Measurements from ENCODE around the gene EMD. TPM values are rescaled to one million over a fixed set of nuclear protein-coding genes. Genes with fewer than 3 reads are reported as not detected.

Gene EMD
- polyA plus RNA-seq, 1 of the 3 experiments (the other 2 are of a cell fraction): 68.0 TPM

DNA sequence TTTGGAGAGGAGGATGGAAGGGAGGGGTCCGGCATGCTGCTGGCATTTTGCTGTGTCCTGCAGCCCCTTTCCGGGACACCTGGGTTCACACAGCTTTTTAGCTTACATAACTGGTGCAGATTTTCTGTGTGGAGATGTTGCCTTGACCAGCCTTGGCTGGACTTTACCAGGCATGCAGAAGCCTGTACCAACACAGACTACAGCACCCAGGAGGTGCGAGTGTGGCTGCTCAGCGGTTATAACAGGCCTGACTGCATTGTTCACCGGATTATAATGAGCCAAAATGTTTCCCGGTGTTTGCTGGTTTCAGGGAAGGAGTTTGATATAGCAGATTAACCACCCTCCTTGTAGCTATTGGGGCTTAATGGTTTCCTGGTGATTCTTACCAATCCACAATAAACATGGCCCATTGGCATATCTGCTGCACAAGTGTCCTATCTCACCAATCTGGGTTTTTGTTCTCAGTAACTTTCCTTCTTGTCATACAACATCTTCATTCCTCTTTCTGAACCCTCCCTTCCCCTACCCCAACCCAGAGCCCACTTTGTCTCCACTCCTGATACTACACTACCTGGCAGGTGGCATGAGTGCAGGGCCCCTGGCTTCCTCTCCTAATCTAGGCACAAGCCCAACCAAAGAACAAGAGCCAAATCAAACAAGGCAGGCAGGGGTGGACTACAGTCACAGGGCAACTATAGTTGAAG lies 23.0 kb downstream of the EMD start:
- no peak for DNase-seq
- no peaks in the 10 kb centered on the region for H3K9me3 ChIP-seq
- 36% methylated on average over 6 of the region's 6 CpGs for WGBS (ENCODE audit: low lambda C conversion rate)
- peak overlapping the region in 1 of 2 experiments; percentile 96; a peak in 1 of 4 replicates for H3K27ac ChIP-seq (ENCODE audit: low read depth in 2 of 2, low read length in 1 of 2)
- peaks cover 0 to 6% of the 10 kb centered on the region in 2 experiments; a peak in 1 of 4 replicates for H3K4me1 ChIP-seq (ENCODE audit: control insufficient read depth in 1 of 2, insufficient read depth in 2 of 2, low read depth in 1 of 2, low read length in 1 of 2)
- peaks cover 16 to 18% of the 10 kb centered on the region in 2 experiments for H3K36me3 ChIP-seq (replicated peaks in 1 of 2; ENCODE audit: control insufficient read depth in 1 of 2, insufficient read depth in 2 of 2, low read length in 1 of 2)
- H3K27me3 ChIP-seq (ENCODE audit: insufficient read depth): no peaks in the 10 kb centered on the region
- POLR2A ChIA-PET: interaction anchor here (3.3 kb wide), 1 partner anchor 9 kb away, joined by 25 read pairs; the partner anchor contains the start of genes DNASE1L1 and TAFAZZIN
- peaks cover 41% of the 10 kb centered on the region for H3F3A ChIP-seq (replicated peaks; ENCODE audit: insufficient read depth)
- no peak overlapping the region for H3K9ac ChIP-seq
- no peak overlapping the region for H3K4me3 ChIP-seq (ENCODE audit: low read depth in 2 of 2, low read length in 1 of 2)
- TF ChIP-seq JUND (IDR thresholded peaks at IDR 0.05) (0 out of 2 replicates have a peak, but pooled peaks have one; percentile 1), EP300 (IDR thresholded peaks at IDR 0.05; ENCODE audit: borderline replicate concordance in 1 of 2, low read depth in 1 of 2, low read length in 1 of 2) (no peak)
- no peak overlapping the region for H2AFZ ChIP-seq (ENCODE audit: low read depth)
- peaks cover 24% of the 10 kb centered on the region for H3K79me2 ChIP-seq (ENCODE audit: insufficient read depth)
- CTCF ChIA-PET: interaction anchor here (0.7 kb wide), 1 partner anchor 18 kb away, joined by 3 read pairs; no protein-coding TSS in a partner anchor
- H3K9me2 ChIP-seq: no peaks in the 10 kb centered on the region
- H3K4me2 ChIP-seq: no peak overlapping the region
- H4K20me1 ChIP-seq (ENCODE audit: insufficient read depth): peaks cover 34% of the 10 kb centered on the region

GRCh38 chrX:154402622-154403127 lies 23.6 kb downstream of the EMD start:
- no peak for DNase-seq
- ChIA-PET CTCF (no interaction called here), POLR2A (no interaction called here)
- Histone ChIP-seq H3K9me2 (no peaks in the 10 kb centered on the region), H3K4me2 (no peak overlapping the region), H3K79me2 (ENCODE audit: insufficient read depth) (peaks cover 24% of the 10 kb centered on the region), H3K9ac (no peak overlapping the region), H3K27me3 (ENCODE audit: insufficient read depth) (no peaks in the 10 kb centered on the region), H4K20me1 (ENCODE audit: insufficient read depth) (peaks cover 34% of the 10 kb centered on the region), H3K36me3 (replicated peaks in 1 of 2; ENCODE audit: control insufficient read depth in 1 of 2, insufficient read depth in 2 of 2, low read length in 1 of 2) (peaks cover 16 to 18% of the 10 kb centered on the region in 2 experiments), H3K4me1 (ENCODE audit: control insufficient read depth in 1 of 2, insufficient read depth in 2 of 2, low read depth in 1 of 2, low read length in 1 of 2) (peaks cover 0 to 6% of the 10 kb centered on the region in 2 experiments; a peak in 1 of 4 replicates), H3K4me3 (ENCODE audit: low read depth in 2 of 2, low read length in 1 of 2) (no peak overlapping the region), H2AFZ (ENCODE audit: low read depth) (no peak overlapping the region), H3F3A (replicated peaks; ENCODE audit: insufficient read depth) (peaks cover 41% of the 10 kb centered on the region), H3K9me3 (no peaks in the 10 kb centered on the region), H3K27ac (ENCODE audit: low read depth in 2 of 2, low read length in 1 of 2) (peak overlapping the region in 1 of 2 experiments; percentile 96; a peak in 1 of 4 replicates)
- WGBS (ENCODE audit: low lambda C conversion rate): 37% methylated on average over 3 of the region's 19 CpGs
- TF ChIP-seq REST (IDR thresholded peaks at IDR 0.05; ENCODE audit: low read depth, low read length) (no peak), ELF1 (IDR thresholded peaks at IDR 0.05) (no peak)
- TF ChIP-seq, protein P1, sequence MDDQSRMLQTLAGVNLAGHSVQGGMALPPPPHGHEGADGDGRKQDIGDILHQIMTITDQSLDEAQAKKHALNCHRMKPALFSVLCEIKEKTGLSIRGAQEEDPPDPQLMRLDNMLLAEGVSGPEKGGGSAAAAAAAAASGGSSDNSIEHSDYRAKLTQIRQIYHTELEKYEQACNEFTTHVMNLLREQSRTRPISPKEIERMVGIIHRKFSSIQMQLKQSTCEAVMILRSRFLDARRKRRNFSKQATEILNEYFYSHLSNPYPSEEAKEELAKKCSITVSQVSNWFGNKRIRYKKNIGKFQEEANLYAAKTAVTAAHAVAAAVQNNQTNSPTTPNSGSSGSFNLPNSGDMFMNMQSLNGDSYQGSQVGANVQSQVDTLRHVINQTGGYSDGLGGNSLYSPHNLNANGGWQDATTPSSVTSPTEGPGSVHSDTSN (IDR thresholded peaks at IDR 0.05): no peak
